PC-9 (cell line): Measurements from ENCODE around the gene SCO1. TPM values are rescaled to one million over a fixed set of nuclear protein-coding genes. Genes with fewer than 3 reads are reported as not detected.

Experiments
- BruUV-seq: library from RNA; stranded (reverse); fragments of 400-500 nt; replicated peaks from 2 replicates; lab custom pipeline; 2021; lab: Mats Ljungman, UMichigan
- CTCF ChIA-PET: fragments of 300-600 bp; sonication (Branson Sonifier 250); formaldehyde crosslinking; loops from one replicate; lab custom pipeline; 2022; ENCODE audit warnings: antibody characterized with exemption; lab: Charles Lee
- POLR2A ChIA-PET: fragments of 300-600 bp; sonication (Branson Sonifier 250); formaldehyde crosslinking; loops from one replicate; lab custom pipeline; 2022; ENCODE audit warnings: antibody characterized with exemption; ENCODE audit not compliant: unreplicated experiment; lab: Charles Lee
- DNase-seq, 2 experiments: peaks; one replicate each; pipeline versions ENCODE4 v3.0.0 to v3.0.0-alpha.2; 2015 to 2022; ENCODE audit warnings: mixed read lengths in 1 of 2
- H2AFZ ChIP-seq: fragments of 200-600 bp; sonication (generic); 2 replicates; pipeline ENCODE4 v1.8.1; 2017; ENCODE audit warnings: antibody characterized with exemption
- H3F3A ChIP-seq: fragments of 200-600 bp; sonication (generic); 2 replicates; pipeline ENCODE4 v1.8.1; 2017; ENCODE audit warnings: antibody characterized with exemption, mild to moderate bottlenecking, low read depth; ENCODE audit not compliant: insufficient read depth
- H3K27ac ChIP-seq: fragments of 200-600 bp; sonication (generic); 2 replicates; pipeline ENCODE4 v1.6.1; 2016; ENCODE audit warnings: mixed run types
- H3K27me3 ChIP-seq: fragments of 200-600 bp; sonication (generic); 2 replicates; pipeline ENCODE4 v1.6.1; 2016; ENCODE audit warnings: low read depth, mixed run types; ENCODE audit not compliant: insufficient read depth
- H3K36me3 ChIP-seq: fragments of 200-600 bp; sonication (generic); 2 replicates; pipeline ENCODE4 v1.6.1; 2016; ENCODE audit warnings: low read depth, mixed run types
- H3K4me1 ChIP-seq: fragments of 200-600 bp; sonication (generic); replicated peaks from 2 replicates; pipeline ENCODE4 v1.6.1; 2016; ENCODE audit warnings: mixed run types; ENCODE audit not compliant: insufficient read depth
- H3K4me2 ChIP-seq: fragments of 200-600 bp; sonication (generic); 2 replicates; pipeline ENCODE4 v1.6.1; 2017; ENCODE audit warnings: mixed run types
- H3K4me3 ChIP-seq: fragments of 200-600 bp; sonication (generic); 2 replicates; pipeline ENCODE4 v1.6.1; 2016; ENCODE audit warnings: mixed run types
- H3K79me2 ChIP-seq: fragments of 200-600 bp; sonication (generic); 2 replicates; pipeline ENCODE4 v1.6.1; 2017; ENCODE audit warnings: low read depth, mixed run types
- H3K9me2 ChIP-seq: fragments of 200-600 bp; sonication (generic); 2 replicates; pipeline ENCODE4 v1.8.1; 2017; ENCODE audit warnings: mild to moderate bottlenecking; ENCODE audit not compliant: insufficient read depth
- H3K9me3 ChIP-seq: fragments of 200-600 bp; sonication (generic); 2 replicates; pipeline ENCODE4 v1.8.1; 2016; ENCODE audit warnings: low read depth; ENCODE audit not compliant: insufficient read depth
- H4K20me1 ChIP-seq: fragments of 200-600 bp; sonication (generic); 2 replicates; pipeline ENCODE4 v1.8.1; 2017; ENCODE audit not compliant: insufficient read depth
- CTCF ChIP-seq: fragments of 200-600 bp; sonication (generic); conservative IDR thresholded peaks from 2 replicates; pipeline ENCODE4 v1.6.1; 2017; ENCODE audit warnings: mixed run types, antibody characterized with exemption, mild to moderate bottlenecking, moderate library complexity
- EZH2 ChIP-seq: fragments of 200-600 bp; sonication (generic); IDR thresholded peaks from 2 replicates; pipeline ENCODE4 v1.8.0; 2017; ENCODE audit warnings: antibody characterized with exemption, low read depth
- intact Hi-C: fragments of 100-400 bp; cut with micrococcal nuclease; formaldehyde crosslinking; loops from one replicate; pipeline ENCODE4 v1.10.0; 2022; ENCODE audit not compliant: unreplicated experiment
- total RNA-seq: library from RNA; stranded (reverse); gene quantifications from 2 replicates; pipeline ENCODE4 v1.2.3, GENCODE V29; 2021

SCO1 gene
- total RNA-seq, 1 experiment from 2014 or later = 39.6 TPM

DNA sequence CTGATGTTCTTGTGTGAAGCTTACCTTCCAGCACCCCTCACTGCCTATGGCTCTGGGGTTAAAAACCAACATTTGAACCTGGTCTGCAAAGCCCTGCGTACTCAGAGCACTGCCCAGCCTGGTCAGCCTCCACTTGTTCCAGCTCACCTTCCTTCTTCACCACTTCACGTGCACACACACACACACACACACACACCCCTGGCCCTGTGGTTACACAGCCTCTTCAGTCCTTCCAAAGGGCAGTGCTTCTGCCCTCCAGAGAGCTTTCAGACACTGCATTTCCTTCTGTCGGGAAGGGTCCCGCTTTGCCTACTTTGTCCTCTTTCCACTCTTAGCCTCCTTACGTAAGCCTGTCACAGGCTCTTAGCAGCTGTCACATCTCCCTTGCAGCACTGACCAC lies 42.1 kb upstream of the SCO1 start:
- CTCF ChIA-PET = no interaction called here
- no TSS peak for BruUV-seq
- TF ChIP-seq CTCF (no peak), EZH2 (no peak)

GRCh38 chr17:10738521-10739258 lies 41.4 kb upstream of the SCO1 start:
- no peak overlapping the region for H3K4me2 ChIP-seq
- no peak overlapping the region for H3K4me3 ChIP-seq
- no peaks in the 10 kb centered on the region for H4K20me1 ChIP-seq
- H3K4me1 ChIP-seq = no peaks in the 10 kb centered on the region
- H3K36me3 ChIP-seq = no peaks in the 10 kb centered on the region
- no TSS peak for BruUV-seq
- no peak overlapping the region for H3K27ac ChIP-seq
- H3K9me2 ChIP-seq = no peaks in the 10 kb centered on the region
- DNase-seq = no peak
- no peak overlapping the region for H2AFZ ChIP-seq
- CTCF ChIA-PET = no interaction called here
- H3K79me2 ChIP-seq = no peaks in the 10 kb centered on the region
- H3K9me3 ChIP-seq = no peaks in the 10 kb centered on the region
- no peaks in the 10 kb centered on the region for H3F3A ChIP-seq
- TF ChIP-seq EZH2 = no peak
- TF ChIP-seq CTCF = no peak
- intact Hi-C loops = loop anchor here (10.0 kb wide), 1 partner anchor 1246 kb away; no protein-coding TSS in a partner anchor
- peaks cover 39% of the 10 kb centered on the region for H3K27me3 ChIP-seq
- POLR2A ChIA-PET = no interaction called here

More for the DNA sequence above, 42.1 kb upstream of the SCO1 start:
- H4K20me1 ChIP-seq = no peaks in the 10 kb centered on the region
- POLR2A ChIA-PET = no interaction called here
- H3K4me3 ChIP-seq = no peak overlapping the region
- no peaks in the 10 kb centered on the region for H3K79me2 ChIP-seq
- intact Hi-C loops = loop anchor here (10.0 kb wide), 1 partner anchor 1245 kb away; no protein-coding TSS in a partner anchor
- no peaks in the 10 kb centered on the region for H3K9me2 ChIP-seq
- peaks cover 39% of the 10 kb centered on the region for H3K27me3 ChIP-seq
- no peak overlapping the region for H3K4me2 ChIP-seq
- no peaks in the 10 kb centered on the region for H3K36me3 ChIP-seq
- DNase-seq = no peak
- H3K4me1 ChIP-seq = no peaks in the 10 kb centered on the region
- no peaks in the 10 kb centered on the region for H3F3A ChIP-seq
- H2AFZ ChIP-seq = no peak overlapping the region
- H3K9me3 ChIP-seq = no peaks in the 10 kb centered on the region
- H3K27ac ChIP-seq = no peak overlapping the region

DNA sequence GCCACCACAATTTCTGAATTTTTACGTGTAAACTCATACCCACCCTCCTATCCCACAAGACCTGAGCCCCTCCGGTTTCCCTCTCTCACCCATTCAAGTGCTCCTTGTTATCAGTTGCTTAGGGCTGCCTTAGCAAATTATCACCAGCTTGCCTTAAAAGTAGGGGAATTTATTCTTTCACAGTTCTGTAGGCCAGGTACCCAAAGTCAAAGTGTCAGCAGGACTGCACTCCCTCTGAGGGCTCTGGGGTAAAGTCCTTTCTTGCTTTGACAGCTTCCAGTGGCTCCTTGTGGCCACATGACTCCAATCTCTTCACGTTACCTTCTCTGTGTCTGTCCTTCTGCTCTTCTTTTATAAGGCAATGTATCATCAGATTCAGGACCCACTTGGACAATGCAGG lies 40.4 kb upstream of the SCO1 start:
- no peak overlapping the region for H3K27ac ChIP-seq
- no peaks in the 10 kb centered on the region for H3K9me3 ChIP-seq
- H3K27me3 ChIP-seq = peaks cover 47% of the 10 kb centered on the region
- no peaks in the 10 kb centered on the region for H3F3A ChIP-seq
- H2AFZ ChIP-seq = no peak overlapping the region
- POLR2A ChIA-PET = no interaction called here
- no peaks in the 10 kb centered on the region for H3K36me3 ChIP-seq
- no TSS peak for BruUV-seq
- H4K20me1 ChIP-seq = no peaks in the 10 kb centered on the region
- H3K4me2 ChIP-seq = no peak overlapping the region
- no peak overlapping the region for H3K4me3 ChIP-seq
- no peaks in the 10 kb centered on the region for H3K79me2 ChIP-seq
- DNase-seq = no peak
- CTCF ChIA-PET = interaction anchor here (1.5 kb wide), 1 partner anchor 407 kb away, joined by 5 read pairs; no protein-coding TSS in a partner anchor
- no peaks in the 10 kb centered on the region for H3K9me2 ChIP-seq
- no peak for TF ChIP-seq CTCF
- no peak for TF ChIP-seq EZH2
- intact Hi-C loops = loop anchor here (1.0 to 10.0 kb wide), 3 partner anchors 108 to 1247 kb away; no protein-coding TSS in a partner anchor
- H3K4me1 ChIP-seq = no peaks in the 10 kb centered on the region
